ENCODE data around the gene EMC6.
"Not testable (repeated sequence)": the region's sequence is repeated elsewhere in the genome, so short reads cannot be mapped to it uniquely, and the experiment has no call there.

EMC6 gene

DNA sequence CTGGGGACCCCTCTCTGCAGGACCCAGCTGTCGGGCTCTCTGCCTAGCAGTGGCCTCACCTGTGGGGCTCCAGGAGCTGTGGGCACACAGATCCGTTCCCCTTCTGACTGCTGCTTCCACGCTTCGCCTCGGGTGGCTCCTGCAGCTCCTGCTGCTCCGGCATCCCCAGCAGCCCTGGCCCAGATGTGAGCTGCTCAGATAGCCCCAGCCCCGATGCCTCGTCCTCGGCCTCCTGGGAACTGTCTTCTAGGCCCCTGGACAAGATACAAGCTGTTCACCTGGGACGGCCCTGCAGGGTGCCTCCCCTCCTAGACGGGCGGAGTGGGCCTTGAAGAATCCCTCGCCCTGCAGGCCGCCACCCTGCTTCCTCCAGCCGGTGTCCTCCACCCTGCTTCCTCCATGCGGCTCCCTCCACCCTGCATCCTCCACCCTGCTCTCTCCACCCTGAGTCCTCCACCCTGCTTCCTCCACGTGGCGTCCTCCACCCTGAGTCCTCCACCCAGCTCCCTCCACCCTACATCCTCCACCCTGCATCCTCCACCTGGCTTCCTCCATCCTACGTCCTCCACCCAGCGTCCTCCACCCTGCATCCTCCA lies 11.0 kb downstream of the EMC6 start:
- DNase-seq (ENCODE audit: insufficient read length, low spot score) (no peak), FAIRE-seq (no peak)

DNA sequence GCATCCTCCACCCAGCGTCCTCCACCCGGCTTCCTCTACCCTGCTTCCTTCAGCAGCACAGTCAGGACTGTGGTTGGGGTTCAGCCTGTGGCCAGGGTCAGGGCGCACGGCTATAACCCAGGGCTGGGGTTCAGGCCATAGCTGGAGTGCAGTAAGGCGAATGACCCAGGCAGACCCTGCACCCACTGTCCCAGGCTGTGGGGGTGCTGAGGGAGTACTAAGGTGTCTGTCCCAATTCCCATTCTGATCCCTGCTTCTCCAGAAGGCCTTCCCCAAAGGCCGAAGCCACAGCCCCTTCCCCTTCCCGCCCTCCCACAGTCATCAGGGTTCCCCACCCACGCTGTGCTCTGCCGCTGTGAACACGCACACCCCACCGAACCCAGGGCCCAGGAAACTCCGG lies 12.4 kb downstream of the EMC6 start:
- no peak for DNase-seq (ENCODE audit: insufficient read length, low spot score)
- no peak for FAIRE-seq

DNA sequence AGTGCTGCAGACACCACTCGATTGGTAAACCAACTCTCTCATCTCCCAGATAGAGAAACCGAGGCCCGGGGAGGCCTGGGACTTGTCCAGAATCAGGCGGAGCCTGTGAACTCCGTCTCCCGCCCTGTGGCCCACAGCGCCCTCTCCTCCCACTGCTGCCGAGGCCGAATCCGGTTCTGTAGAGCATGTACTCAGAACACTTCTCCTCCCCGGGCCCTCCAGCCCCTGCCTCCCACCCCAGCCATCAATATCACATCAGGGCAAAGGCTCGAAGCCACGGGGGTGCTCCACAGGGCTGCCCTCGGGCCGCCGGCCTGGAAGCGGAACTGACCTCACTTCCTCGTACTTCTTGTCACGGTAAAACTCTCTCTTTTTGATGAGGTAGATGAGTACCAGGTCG lies 13.0 kb downstream of the EMC6 start:
- no peak for FAIRE-seq
- no peak for DNase-seq (ENCODE audit: insufficient read length, low spot score)

DNA sequence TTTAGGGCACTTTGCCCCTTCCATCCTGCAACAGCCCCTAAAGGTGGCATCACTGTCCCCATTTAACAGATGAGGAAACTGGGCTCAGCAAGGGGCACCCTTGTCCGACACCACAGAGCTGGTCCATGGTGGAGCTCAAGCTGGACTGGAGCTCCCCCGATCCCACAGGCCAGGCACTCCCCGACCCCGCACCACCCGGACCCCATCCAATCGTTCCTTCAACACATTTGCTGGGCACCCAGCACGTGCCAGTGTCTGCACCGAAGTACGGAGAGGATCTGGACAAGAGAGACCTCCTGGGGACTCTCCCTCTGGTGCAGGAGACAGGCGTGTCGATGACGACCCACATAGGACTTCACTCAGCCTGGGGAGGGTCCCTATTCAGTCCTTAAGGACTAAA lies 13.4 kb downstream of the EMC6 start:
- FAIRE-seq = no peak
- DNase-seq (ENCODE audit: insufficient read length, low spot score) = no peak

DNA sequence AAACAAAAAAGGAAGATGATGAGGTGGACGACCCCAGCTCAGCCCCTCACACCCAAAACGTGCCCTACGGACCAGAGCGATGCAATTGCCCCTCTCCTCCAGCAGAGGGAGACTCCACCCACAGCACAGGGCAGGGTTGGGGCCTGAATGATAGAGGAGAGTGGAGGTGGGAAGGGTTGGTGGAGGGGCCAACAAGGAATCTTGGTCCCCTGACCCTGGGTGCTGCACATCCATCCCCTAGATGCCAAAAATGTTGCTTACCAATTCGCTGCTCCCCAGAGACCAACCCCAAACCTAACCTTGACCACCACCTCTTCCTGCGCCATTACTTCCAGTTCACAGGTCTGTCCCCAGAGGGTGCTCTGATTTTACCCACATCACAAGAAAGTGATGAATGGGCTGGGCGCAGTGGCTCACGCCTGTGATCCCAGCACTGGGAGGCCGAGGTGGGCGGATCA lies 14.5 kb downstream of the EMC6 start:
- DNase-seq (ENCODE audit: insufficient read length, low spot score) (peak; percentile 81), FAIRE-seq (peak; percentile 75)

DNA sequence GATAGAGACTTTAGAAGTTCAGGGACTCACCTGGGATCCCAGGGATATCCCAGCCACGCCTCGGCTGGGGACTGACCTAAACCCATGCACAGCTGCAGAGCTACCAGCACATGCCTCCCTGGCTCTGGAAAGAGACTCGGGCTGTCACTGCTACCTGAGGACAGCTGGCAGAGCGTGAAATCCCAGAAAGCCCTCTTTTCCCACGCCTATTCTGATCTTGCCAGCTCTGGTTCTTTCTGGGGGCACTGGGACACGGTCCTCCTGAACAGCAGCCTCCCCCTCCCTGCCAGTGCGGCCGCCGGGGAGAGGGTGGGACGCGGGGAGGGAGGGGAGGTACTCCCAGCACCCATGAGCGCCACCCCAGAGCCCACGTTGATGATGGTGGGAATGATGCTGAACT lies 16.6 kb downstream of the EMC6 start:
- DNase-seq (ENCODE audit: insufficient read length, low spot score) = no peak
- no peak for FAIRE-seq

DNA sequence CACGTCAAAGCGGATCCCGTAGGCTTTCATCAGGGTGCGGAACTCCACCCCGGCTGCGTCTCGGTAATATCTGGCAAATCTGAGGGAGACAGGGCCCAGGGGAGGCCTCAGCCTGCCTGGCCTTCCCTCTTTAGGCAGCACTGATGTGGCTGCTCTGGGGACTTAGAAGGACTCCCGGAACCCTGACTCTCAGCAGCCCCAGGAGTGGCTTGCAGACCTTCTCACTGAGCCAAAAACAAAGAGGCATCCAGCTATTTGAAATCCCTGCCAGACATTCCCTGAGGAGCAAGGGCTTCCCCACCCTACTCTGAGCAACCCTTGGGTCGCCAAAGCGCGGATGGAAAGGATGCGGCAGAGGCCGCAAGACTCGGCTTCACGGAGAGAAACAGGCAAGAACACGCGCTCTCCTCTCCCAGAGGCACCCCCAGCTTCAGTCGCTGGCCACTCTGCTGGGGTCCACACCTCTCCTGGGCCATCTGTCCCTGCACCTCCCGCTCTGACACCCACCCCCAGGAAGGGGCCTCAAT lies 19.5 kb downstream of the EMC6 start:
- DNase-seq (ENCODE audit: insufficient read length, low spot score) (no peak), FAIRE-seq (no peak)

DNA sequence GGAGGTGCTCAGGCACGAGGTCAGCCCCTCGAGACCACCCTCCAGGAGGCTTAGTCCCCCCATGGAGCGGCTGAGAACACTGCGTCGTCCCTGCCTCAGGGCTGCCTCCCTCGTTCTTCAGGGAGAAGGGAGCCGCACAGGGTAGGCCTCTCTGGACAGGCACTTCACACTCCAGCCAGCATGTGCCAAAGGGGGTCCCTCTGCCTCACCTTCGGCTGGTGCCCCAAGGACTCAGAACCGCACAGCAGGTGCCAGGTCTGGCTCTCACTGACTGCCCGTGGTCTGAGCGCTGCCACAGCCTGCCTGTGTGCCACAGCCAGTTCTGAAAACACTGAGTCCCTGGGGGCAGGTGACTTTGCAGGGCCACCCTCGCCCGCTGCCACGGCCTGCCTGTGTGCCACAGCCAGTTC lies 20.2 kb downstream of the EMC6 start:
- DNase-seq (ENCODE audit: insufficient read length, low spot score) (no peak), FAIRE-seq (no peak)

DNA sequence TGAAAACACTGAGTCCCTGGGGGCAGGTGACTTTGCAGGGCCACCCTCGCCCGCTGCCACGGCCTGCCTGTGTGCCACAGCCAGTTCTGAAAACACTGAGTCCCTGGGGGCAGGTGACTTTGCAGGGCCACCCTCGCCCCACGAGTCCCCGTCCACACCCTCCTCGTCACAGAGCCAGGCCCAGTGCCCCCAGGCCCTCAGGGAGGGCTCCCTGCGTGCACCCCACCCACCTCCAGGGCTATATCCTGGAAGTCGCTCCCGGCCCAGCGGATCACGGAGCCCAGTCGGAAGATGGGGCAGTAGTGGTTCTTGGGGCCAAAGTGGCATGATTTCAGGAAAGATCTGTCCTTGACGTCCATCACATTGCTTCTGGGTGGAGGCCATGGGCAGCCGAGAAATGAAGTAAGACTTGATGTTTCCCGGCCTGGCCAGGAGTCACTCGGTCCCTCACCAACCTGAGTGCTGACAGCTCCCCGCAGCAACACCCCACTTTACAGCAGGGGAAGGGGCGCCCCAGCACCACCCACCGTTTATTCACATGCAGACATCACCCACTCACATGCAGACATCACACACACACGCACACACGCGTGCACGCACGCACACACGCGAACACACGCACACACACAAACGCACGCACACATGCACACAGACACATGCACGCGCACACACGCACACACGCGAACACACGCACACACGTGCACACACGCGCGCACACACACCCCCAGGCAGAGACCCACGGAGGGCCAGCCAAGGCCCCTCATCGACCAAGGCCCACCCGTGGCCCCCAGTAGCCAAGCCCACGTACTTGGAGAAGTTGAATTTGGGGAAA lies 20.9 kb downstream of the EMC6 start:
- peak; percentile 89 for FAIRE-seq
- DNase-seq (ENCODE audit: insufficient read length, low spot score) = no peak

DNA sequence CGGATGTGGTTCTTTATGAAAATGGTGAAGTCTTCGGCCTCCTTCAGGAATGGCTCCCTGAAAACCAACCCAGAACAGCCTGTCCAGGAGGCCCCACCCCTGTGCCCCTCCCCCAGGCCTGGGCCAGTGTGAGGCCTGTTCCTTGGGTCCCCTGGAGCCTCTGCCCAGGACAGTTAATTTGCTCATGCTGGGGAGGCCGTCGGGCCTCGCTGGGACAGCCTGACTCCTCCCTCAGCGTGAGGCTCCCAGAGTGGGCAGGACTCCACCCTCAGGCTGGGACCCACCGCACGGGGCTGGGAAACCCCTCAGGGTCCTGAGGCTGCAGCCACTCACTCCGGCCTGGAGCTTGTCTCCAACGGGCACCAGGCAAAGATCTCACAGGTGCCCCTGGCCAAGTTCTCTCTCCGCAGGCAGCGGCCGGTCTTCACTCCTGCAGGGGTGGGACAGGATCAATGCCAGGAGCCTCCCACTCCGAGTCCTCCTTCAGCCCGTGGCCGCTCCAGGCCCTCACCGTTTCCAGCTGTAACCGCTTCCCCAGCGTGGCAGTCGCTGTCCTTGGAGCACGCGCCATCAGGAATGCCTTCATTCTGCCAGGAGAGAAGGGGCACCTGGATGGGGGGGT lies 21.6 kb downstream of the EMC6 start:
- FAIRE-seq (no peak), DNase-seq (ENCODE audit: insufficient read length, low spot score) (no peak)

DNA sequence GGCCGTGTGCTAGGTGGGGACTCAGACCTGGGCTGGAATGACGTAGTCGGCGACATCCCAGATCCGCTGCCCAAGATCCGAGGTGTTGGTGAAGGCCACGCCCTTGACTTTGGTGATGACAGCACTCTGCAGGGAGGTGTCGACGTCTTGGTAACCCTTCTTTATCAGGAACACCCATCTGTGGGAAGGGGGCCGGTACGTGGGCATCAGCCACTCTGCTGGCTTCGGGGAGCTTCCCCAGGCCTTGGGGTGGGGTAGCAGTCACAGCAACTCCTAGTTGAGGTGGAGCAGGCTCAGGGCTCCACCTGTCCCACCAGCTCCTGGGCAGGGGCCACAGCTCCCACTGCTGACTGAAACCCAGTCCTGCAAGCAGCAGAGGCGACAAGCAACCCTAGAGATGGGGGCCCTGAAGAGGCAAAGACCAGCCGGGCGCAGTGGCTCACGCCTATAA lies 23.0 kb downstream of the EMC6 start:
- FAIRE-seq (no peak), DNase-seq (ENCODE audit: insufficient read length, low spot score) (no peak)

DNA sequence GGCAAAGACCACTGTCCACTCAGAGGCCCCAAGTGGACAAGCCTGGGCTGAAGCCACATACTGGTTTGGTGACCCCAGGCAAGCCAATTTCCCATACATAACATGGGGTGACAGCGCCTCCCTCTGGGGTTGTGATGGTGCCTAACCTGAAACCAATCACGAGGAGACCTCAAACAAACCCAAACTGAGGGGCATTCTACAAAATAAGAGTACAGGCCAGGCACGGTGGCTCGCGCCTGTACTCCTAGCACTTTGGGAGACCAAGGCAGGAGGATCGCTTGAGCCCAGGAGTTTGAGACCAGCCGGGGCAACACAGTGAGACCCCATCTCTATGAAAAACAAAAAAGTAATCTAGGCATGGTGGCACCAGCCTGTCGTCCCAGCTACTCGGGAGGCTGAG lies 23.7 kb downstream of the EMC6 start:
- DNase-seq (ENCODE audit: insufficient read length, low spot score) = no peak
- no peak for FAIRE-seq

DNA sequence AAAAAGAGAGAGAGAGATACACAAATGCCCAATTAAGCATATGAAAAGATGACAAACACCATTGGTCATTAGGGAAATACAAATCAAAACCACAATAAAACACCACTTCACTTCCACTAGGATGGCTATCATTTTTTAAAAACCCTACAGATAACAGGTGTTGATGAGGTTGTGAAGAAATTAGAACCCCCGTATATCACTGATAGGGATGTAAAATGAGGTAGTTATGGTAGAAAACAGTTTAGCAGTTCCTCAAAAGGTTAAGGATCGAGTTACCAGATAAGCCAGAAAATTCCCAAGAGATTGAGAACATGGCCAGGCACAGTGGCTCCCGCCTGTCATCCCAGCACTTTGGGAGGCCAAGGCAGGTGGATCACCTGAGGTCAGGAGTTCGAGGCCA lies 24.5 kb downstream of the EMC6 start:
- FAIRE-seq (no peak), DNase-seq (ENCODE audit: insufficient read length, low spot score) (no peak)

DNA sequence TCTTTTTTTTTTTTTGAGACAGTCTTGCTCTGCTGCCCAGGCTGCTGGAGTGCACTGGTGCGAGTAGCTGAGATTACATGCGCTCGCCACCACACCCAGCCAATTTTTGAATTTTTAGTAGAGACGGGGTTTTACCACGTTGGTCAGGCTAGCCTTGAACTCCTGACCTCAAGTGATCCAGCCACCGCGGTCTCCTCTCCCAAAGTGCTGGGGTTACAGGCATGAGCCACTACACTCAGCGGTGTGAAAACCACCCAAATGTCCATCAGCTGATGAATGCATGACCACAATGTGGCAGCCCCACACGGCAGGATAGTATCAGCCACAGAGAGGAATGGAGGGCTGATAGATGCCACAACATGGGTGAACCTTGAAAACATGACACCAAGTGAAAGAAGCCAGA lies 25.2 kb downstream of the EMC6 start:
- FAIRE-seq (no peak), DNase-seq (ENCODE audit: insufficient read length, low spot score) (no peak)

DNA sequence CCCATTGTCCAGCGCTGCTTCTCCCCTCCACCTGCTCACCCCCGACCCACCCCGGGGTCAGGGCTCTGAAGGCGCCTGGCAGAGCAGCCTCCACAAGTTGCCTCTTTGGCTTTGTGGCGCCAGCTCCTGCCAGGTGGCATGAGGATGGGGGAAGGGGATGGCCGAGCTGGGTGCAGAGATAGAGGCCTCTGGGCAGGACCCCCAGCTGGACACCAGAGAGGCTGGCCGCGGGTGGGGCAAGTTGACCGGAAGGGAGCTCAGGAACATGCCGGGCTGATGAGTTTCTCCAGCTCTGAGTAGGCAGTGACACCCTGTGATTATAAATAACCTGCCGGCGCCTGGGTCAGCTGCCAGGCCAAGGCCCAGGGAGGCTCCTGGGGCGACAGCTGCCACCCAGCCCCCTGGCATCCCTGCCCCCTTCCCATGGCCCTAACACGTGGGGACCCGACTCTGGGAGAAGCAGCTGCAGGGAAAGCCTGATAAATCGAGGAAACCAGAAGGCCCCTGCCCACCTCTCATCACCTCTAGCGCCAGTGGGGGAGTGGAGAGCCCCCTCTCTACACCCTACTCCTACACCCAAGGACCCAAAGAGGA lies 26.6 kb downstream of the EMC6 start:
- DNase-seq (ENCODE audit: insufficient read length, low spot score) (no peak), FAIRE-seq (peak; percentile 28)

DNA sequence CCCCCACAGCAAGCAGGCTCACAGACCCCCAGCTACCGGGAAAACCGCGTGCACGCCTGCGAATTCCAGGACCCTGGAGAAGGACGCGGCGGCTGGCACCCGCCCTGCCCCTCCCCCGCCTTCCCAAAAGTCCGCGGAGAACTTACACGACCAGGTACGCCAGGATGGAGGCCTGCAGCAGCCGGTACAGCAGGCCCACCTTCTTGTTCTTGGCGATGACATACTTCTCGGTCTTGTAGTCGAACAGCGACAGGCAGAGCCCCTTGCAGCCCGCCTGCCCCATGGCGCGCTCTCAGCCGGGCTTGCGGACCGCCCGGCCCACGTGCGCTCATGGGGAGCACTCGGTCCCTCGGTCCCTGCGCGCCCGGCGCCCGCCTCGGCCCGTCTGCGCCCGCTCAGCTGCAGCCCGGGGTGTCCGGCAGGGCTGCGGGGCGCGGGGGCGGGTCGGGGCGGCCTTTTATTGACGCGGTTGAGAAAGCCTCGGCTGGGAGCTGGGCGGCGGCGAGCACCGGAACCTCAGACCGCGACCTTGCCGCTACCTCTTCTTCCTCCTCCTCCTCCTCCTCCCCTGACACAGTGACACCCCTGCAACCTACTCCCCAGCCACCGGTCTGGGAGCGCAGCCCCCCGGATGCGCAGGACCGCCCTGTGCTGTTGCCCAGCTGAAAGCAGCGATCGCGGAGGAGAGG lies 27.3 kb downstream of the EMC6 start, which contains the start of gene P2RX5:
P2RX5 (minus strand) TSS at position 433 of the 689 bp plus-strand sequence; CDS start at position 283, 150 bp downstream.
- FAIRE-seq (no peak), DNase-seq (ENCODE audit: insufficient read length, low spot score) (no peak)

DNA sequence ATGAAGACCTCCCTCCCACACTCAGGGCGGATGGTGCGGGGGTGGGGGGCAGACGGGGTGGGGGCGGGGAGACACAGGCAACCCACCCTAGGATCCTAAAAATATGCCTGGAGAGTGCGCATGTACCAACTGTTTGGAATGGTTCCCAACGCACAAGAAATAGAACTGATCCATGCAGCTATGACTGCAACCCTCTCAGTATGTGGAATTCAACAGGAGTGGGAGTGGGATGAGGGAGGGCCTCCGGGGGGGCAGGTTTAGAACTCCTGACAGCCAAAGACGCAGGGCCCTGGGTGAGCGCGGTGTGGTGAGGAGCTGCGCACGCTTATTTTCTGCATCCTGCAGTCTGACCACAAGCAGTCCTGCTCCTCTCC lies 28.5 kb downstream of the EMC6 start:
- FAIRE-seq = no peak
- no peak for DNase-seq (ENCODE audit: insufficient read length, low spot score)

DNA sequence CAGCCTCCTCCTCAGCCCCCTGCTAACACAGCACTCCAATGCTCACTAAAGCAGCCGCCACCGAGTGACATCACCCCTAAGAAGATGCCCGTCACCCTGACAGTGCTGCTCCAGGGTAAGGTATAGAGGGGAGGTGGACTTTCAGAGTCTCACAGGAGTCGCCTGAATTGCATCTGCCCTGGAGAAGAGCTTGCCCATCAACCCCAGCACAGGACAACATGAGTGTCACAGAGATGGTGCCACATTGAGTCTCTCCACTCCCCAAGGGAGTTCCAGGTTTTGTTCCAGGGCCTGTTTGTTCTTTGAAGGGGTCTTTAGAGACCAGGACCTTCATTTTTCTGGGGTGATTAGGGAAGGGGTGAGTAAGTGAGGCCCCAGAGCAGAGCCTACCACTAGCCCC lies 29.5 kb downstream of the EMC6 start:
- FAIRE-seq = no peak
- DNase-seq (ENCODE audit: insufficient read length, low spot score) = no peak

DNA sequence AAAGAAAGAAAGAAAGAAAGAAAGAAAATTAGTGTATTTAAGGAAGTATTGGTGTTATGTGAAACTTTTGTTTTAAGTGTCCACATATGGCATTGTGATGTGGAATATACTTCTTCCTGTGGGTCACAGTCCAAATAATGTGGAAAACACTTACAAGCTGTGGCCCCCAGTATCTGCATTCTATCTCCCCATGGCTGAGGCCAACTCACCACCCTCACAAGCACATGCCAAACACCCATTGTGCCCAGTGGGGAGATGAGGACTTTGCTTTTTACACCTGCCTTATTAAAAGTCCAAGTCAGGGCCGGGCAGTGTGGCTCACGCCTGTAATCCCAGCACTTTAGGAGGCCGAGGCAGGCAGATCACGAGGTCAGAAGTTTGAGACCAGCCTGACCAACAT lies 31.3 kb downstream of the EMC6 start:
- no peak for FAIRE-seq
- no peak for DNase-seq (ENCODE audit: insufficient read length, low spot score)

DNA sequence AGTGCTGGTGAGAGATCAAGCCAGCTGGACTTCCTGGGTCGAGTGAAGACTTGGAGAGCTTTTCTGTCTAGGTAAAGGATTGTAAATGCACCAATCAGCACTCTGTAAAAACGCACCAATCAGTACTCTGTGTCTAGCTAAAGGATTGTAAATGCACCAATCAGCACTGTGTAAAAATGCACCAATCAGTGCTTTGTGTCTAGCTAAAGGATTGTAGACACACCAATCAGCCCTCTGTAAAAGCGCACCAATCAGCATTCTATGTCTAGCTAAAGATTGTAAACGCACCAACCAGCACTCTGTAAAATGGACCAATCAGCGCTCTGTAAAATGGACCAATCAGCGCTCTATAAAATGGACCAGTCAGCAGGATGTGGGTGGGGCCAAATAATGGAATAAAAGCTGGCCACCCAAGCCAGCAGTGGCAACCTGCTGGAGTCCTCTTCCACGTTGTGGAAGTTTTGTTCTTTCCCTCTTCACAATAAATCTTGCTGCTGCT lies 33.5 kb downstream of the EMC6 start:
- FAIRE-seq; DNase-seq (ENCODE audit: insufficient read length, low spot score): not testable (repeated sequence)
